H1 (cell line): ENCODE measurements around the gene DYNLL1. TPM values are rescaled to one million over a fixed set of nuclear protein-coding genes. Genes with fewer than 3 reads are reported as not detected.

ENCODE experiments used
- CTCF ChIA-PET: fragments of 300-600 bp; sonication (Branson Sonifier 250); formaldehyde crosslinking; loops from one replicate; lab custom pipeline; 2021; ENCODE audit not compliant: partially characterized antibody; lab: Charles Lee
- POLR2A ChIA-PET: fragments of 300-600 bp; sonication (Branson Sonifier 250); formaldehyde crosslinking; loops from one replicate; lab custom pipeline; 2021; ENCODE audit warnings: inconsistent platforms; ENCODE audit not compliant: partially characterized antibody; lab: Charles Lee
- DNase-seq, 2 experiments: peaks; one replicate each; pipeline versions ENCODE4 v3.0.0 to v3.0.0-alpha.2; 2010 to 2022; ENCODE audit warnings: low spot score in 2 of 2, low read depth in 1 of 2, mixed read lengths in 1 of 2
- FAIRE-seq: peaks from 2 replicates; lab custom pipeline; 2011; peaks lifted over from hg19 to GRCh38; lab: Jason Lieb, UNC
- H2AFZ ChIP-seq: 2 replicates; pipeline ENCODE4 v1.8.1; 2012; ENCODE audit warnings: low read length, inconsistent platforms
- H2AK5ac ChIP-seq: 2 replicates; pipeline ENCODE4 v1.6.1; 2013; ENCODE audit warnings: low read depth, low read length
- H2BK120ac ChIP-seq: replicated peaks from 2 replicates; pipeline ENCODE3; 2013; ENCODE audit warnings: low read depth, low read length, inconsistent platforms
- H2BK12ac ChIP-seq: 2 replicates; pipeline ENCODE4 v1.6.1; 2013; ENCODE audit warnings: low read depth, low read length
- H2BK15ac ChIP-seq: 2 replicates; pipeline ENCODE4 v1.6.1; 2013; ENCODE audit warnings: low read length
- H2BK20ac ChIP-seq: 2 replicates; pipeline ENCODE4 v1.6.1; 2013; ENCODE audit warnings: low read length
- H2BK5ac ChIP-seq: 2 replicates; pipeline ENCODE4 v1.6.1; 2013; ENCODE audit warnings: low read depth, low read length
- H3K14ac ChIP-seq: 2 replicates; pipeline ENCODE4 v1.6.1; 2013; ENCODE audit warnings: inconsistent platforms; ENCODE audit not compliant: insufficient read length
- H3K18ac ChIP-seq: 2 replicates; pipeline ENCODE4 v1.6.1; 2013; ENCODE audit warnings: low read length; ENCODE audit errors: extremely low read depth
- H3K23ac ChIP-seq: 2 replicates; pipeline ENCODE4 v1.6.1; 2013; ENCODE audit warnings: inconsistent platforms; ENCODE audit not compliant: insufficient read length
- H3K23me2 ChIP-seq: 2 replicates; pipeline ENCODE4 v1.6.1; 2013; ENCODE audit warnings: low read depth, low read length
- H3K27ac ChIP-seq: 2 replicates; pipeline ENCODE4 v1.6.1; 2011; ENCODE audit warnings: low read depth, low read length, inconsistent platforms
- H3K27me3 ChIP-seq, 4 experiments: replicated peaks in 1 of 4; 1 replicate in 1 of 4; 2 replicates in 3 of 4; pipeline versions ENCODE4 v1.6.1 to v1.8.1; 2011 to 2013; ENCODE audit warnings: low read length in 3 of 4, mild to moderate bottlenecking in 3 of 4, inconsistent platforms in 2 of 4, mixed read lengths in 2 of 4, moderate library complexity in 1 of 4; ENCODE audit not compliant: control insufficient read depth in 3 of 4, insufficient read depth in 3 of 4; ENCODE audit errors: extremely low read depth in 1 of 4
- H3K36me3 ChIP-seq, 4 experiments: 2 replicates each; pipeline versions ENCODE4 v1.6.1 to v1.8.1; 2011 to 2013; ENCODE audit warnings: mild to moderate bottlenecking in 4 of 4, low read length in 3 of 4, moderate library complexity in 2 of 4, control low read depth in 1 of 4, inconsistent platforms in 1 of 4; ENCODE audit not compliant: insufficient read depth in 4 of 4, control insufficient read depth in 2 of 4
- H3K4ac ChIP-seq: replicated peaks from 2 replicates; pipeline ENCODE3; 2013; ENCODE audit warnings: low read length, low read depth, mixed read lengths, inconsistent platforms; ENCODE audit not compliant: insufficient read length
- H3K4me1 ChIP-seq, 4 experiments: replicated peaks in 1 of 4; 1 replicate in 1 of 4; 2 replicates in 3 of 4; pipeline versions ENCODE4 v1.6.1 to v1.8.1; 2011 to 2013; ENCODE audit warnings: low read length in 3 of 4, inconsistent platforms in 2 of 4, mixed read lengths in 1 of 4; ENCODE audit not compliant: insufficient read depth in 4 of 4, control insufficient read depth in 3 of 4
- H3K4me2 ChIP-seq, 2 experiments: 2 replicates each; pipeline versions ENCODE4 v1.6.1 to v1.8.1; 2011 to 2013; ENCODE audit warnings: low read depth in 2 of 2, low read length in 2 of 2, control low read depth in 1 of 2, inconsistent platforms in 1 of 2, mild to moderate bottlenecking in 1 of 2; ENCODE audit not compliant: insufficient read depth in 1 of 2
- H3K4me3 ChIP-seq, 4 experiments: fragments of 200-600, 300-600 bp in 1 of 4; sonication (generic), shearing (Covaris generic), sonication (Bioruptor Twin) in 1 of 4; 2 replicates each; pipeline versions ENCODE4 v1.5.1 to v1.8.1; 2011 to 2016; ENCODE audit warnings: low read length in 4 of 4, low read depth in 3 of 4, control low read depth in 2 of 4, inconsistent platforms in 2 of 4, mild to moderate bottlenecking in 2 of 4, mixed read lengths in 1 of 4, moderate library complexity in 1 of 4; ENCODE audit not compliant: insufficient read depth in 2 of 4; ENCODE audit errors: extremely low read depth in 1 of 4
- H3K56ac ChIP-seq: replicated peaks from 2 replicates; pipeline ENCODE3; 2013; ENCODE audit warnings: low read depth, mild to moderate bottlenecking, mixed read lengths, low read length, inconsistent platforms; ENCODE audit not compliant: insufficient read length
- H3K79me1 ChIP-seq: 2 replicates; pipeline ENCODE4 v1.6.1; 2013; ENCODE audit warnings: low read depth, low read length, control low read depth
- H3K79me2 ChIP-seq, 2 experiments: 2 replicates each; pipeline versions ENCODE4 v1.6.1 to v1.8.1; 2012 to 2013; ENCODE audit warnings: low read length in 2 of 2, mild to moderate bottlenecking in 2 of 2, inconsistent platforms in 1 of 2; ENCODE audit not compliant: insufficient read depth in 2 of 2, control insufficient read depth in 1 of 2
- H3K9ac ChIP-seq, 4 experiments: replicated peaks in 1 of 4; 1 replicate in 1 of 4; 2 replicates in 3 of 4; pipeline versions ENCODE4 v1.6.1 to v1.8.1; 2011 to 2013; ENCODE audit warnings: low read depth in 3 of 4, low read length in 3 of 4, control low read depth in 2 of 4, mild to moderate bottlenecking in 2 of 4, moderate library complexity in 2 of 4, inconsistent platforms in 1 of 4; ENCODE audit errors: extremely low read depth in 1 of 4
- H3K9me3 ChIP-seq, 2 experiments: 2 replicates each; pipeline versions ENCODE4 v1.6.1 to v1.8.1; 2012 to 2013; ENCODE audit warnings: mild to moderate bottlenecking in 2 of 2, moderate library complexity in 2 of 2, control low read depth in 1 of 2, inconsistent platforms in 1 of 2, low read depth in 1 of 2, low read length in 1 of 2, mixed read lengths in 1 of 2; ENCODE audit not compliant: insufficient read depth in 2 of 2
- H4K20me1 ChIP-seq, 2 experiments: replicated peaks in 1 of 2; 2 replicates each; pipeline versions ENCODE3 to v1.8.1; 2011 to 2013; ENCODE audit warnings: inconsistent platforms in 2 of 2, low read length in 2 of 2, mild to moderate bottlenecking in 1 of 2; ENCODE audit not compliant: insufficient read depth in 2 of 2, control insufficient read depth in 1 of 2
- H4K5ac ChIP-seq: 2 replicates; pipeline ENCODE4 v1.6.1; 2013; ENCODE audit warnings: low read length, low read depth, mixed read lengths, inconsistent platforms; ENCODE audit not compliant: insufficient read length
- H4K8ac ChIP-seq: 2 replicates; pipeline ENCODE4 v1.8.0; 2013; ENCODE audit warnings: mild to moderate bottlenecking, moderate library complexity, low read length, inconsistent platforms; ENCODE audit not compliant: insufficient read depth; ENCODE audit errors: extremely low read depth
- H4K91ac ChIP-seq: replicated peaks from 2 replicates; pipeline ENCODE3; 2013; ENCODE audit warnings: low read length, mixed read lengths, inconsistent platforms; ENCODE audit not compliant: insufficient read length
- WGBS, 2 experiments: shearing (Covaris generic) in 1 of 2; methylation state at CpG; one replicate each; pipeline versions ENCODE4 v1.1.6 to v1.1.7; 2013 to 2015; ENCODE audit warnings: low lambda C conversion rate in 2 of 2, mixed read lengths in 2 of 2, inconsistent platforms in 1 of 2, low coverage in 1 of 2, missing lambda C conversion rate in 1 of 2; ENCODE audit not compliant: insufficient replicate concordance in 2 of 2, insufficient coverage in 1 of 2, insufficient read length in 1 of 2; ENCODE audit errors: extremely low coverage in 1 of 2, missing lambda C conversion rate in 1 of 2; 5-methylcytosine and 5-hydroxymethylcytosine counted together
- polyA plus RNA-seq, 7 experiments: library from polyadenylated mRNA; depleted of rRNA in 3 of 7; stranded (reverse) in 5 of 7; unstranded in 2 of 7; fragments of >200 nt in 5 of 7; fragments of 200-250 nt in 2 of 7; gene quantifications; 1 replicate in 5 of 7; 2 replicates in 1 of 7; 4 replicates in 1 of 7; pipeline versions ENCODE4 v1.2.1 to v1.2.3, GENCODE V29; 2011 to 2013; ENCODE audit warnings: missing spikeins in 2 of 7, mixed read lengths in 2 of 7
- total RNA-seq: library from RNA; stranded (reverse); fragmentation: NEBNext Ultra II Directional; extraction: Animal tissue kit (Norgen Biotek cat#: 25700); gene quantifications from 2 replicates; pipeline ENCODE4 v1.2.1, GENCODE V29; 2021

Gene DYNLL1
- total and polyA plus RNA-seq, 2 of the 8 experiments (the other 6 are each of a cell fraction or from before 2014, with no cell fraction given), result 423 to 488 TPM

- Histone ChIP-seq H4K91ac (no peak overlapping the region), H4K5ac (peak overlapping the region; percentile 21), H4K8ac (peak overlapping the region; percentile 96), H2BK120ac (no peak overlapping the region), H2BK12ac (no peak overlapping the region), H2BK20ac (no peak overlapping the region), H2AK5ac (no peak overlapping the region), H3K4me2 (peak overlapping the region; percentile 73 to 91), H3K36me3 (peaks cover 0 to 14% (median 2%) of the 10 kb centered on the region in 4 experiments; a peak in 1 of 8 replicates), H3K79me2 (peaks cover 22 to 54% of the 10 kb centered on the region in 2 experiments), H3K79me1 (peaks cover 4% of the 10 kb centered on the region; the same call in 1 of the 2 replicates), H2AFZ (no peak overlapping the region; the same call in 1 of the 2 replicates), H2BK5ac (0 out of 2 replicates have a peak overlapping the region, but pooled peaks have one; percentile 20), H3K23me2 (peaks cover 3% of the 10 kb centered on the region; the same call in 1 of the 2 replicates), H3K27me3 (no peaks in the 10 kb centered on the region), H3K27ac (peak overlapping the region; percentile 66; the same call in 1 of the 2 replicates), H3K56ac (peak overlapping the region; percentile 56), H3K9ac (peak overlapping the region; percentile 73 to 93 (median 88)), H3K4ac (no peak overlapping the region), H2BK15ac (no peak overlapping the region), H3K18ac (no peak overlapping the region), H3K14ac (no peak overlapping the region), H3K4me1 (peaks cover 3 to 10% (median 6%) of the 10 kb centered on the region in 4 experiments; a peak in 5 of 7 replicates), H3K23ac (no peak overlapping the region), H3K9me3 (no peaks in the 10 kb centered on the region; a peak in 1 of 4 replicates), H4K20me1 (peaks cover 12 to 19% of the 10 kb centered on the region in 2 experiments), H3K4me3 (peak overlapping the region; percentile 86 to 99 (median 93))
- FAIRE-seq (no peak), DNase-seq (peak in 1 of 2 experiments; percentile 78)
- ChIA-PET CTCF (interaction anchor here (1.2 to 1.4 kb wide), 2 partner anchors 48 to 475 kb away, joined by 3 to 4 read pairs; no protein-coding TSS in a partner anchor), POLR2A (interaction anchor here (0.6 to 7.2 kb wide), 12 partner anchors 12 to 160 kb away, joined by 3 to 78 read pairs (median 4); partner anchors contain the start of genes DYNLL1 and POP5)
- 6% methylated on average over 39 of the region's 52 CpGs; no CpG with 5 or more reads in 1 of the 2 experiments for WGBS, 2 experiments
Observed at GRCh38 chr12:120534703-120535655, 39.1 kb downstream of the DYNLL1 start.
